ENCODE results near the gene TVP23C. TPM values are rescaled to one million over a fixed set of nuclear protein-coding genes. Genes with fewer than 3 reads are reported as not detected.

The TVP23C gene
- total RNA-seq, 2 experiments from 2014 or later, result 6.5 to 20.3 TPM

- Histone ChIP-seq H3K79me2 (ENCODE audit: insufficient read depth, low read depth, low read length) (no peaks in the 10 kb centered on the region), H3K36me3 (ENCODE audit: insufficient read depth, low read length) (no peaks in the 10 kb centered on the region), H3K4me3 (ENCODE audit: low read depth, low read length, poor library complexity, severe bottlenecking) (no peak overlapping the region), H3K4me2 (ENCODE audit: low read length) (no peak overlapping the region), H3K9me3 (ENCODE audit: low read length) (no peaks in the 10 kb centered on the region), H3K4me1 (ENCODE audit: insufficient read depth, low read length, poor library complexity, severe bottlenecking) (no peaks in the 10 kb centered on the region), H2AFZ (ENCODE audit: low read length) (no peak overlapping the region), H3K9me2 (ENCODE audit: insufficient read depth, low read length) (no peaks in the 10 kb centered on the region), H3K27ac (ENCODE audit: low read depth, low read length, poor library complexity, severe bottlenecking) (no peak overlapping the region), H4K20me1 (ENCODE audit: insufficient read depth, low read length) (no peaks in the 10 kb centered on the region)
- CTCF ChIA-PET (ENCODE audit: unreplicated experiment), result no interaction called here
- POLR2A ChIA-PET, result interaction anchor here (0.7 kb wide), 1 partner anchor 185 kb away, joined by 3 read pairs; no protein-coding TSS in a partner anchor
- intact Hi-C loops (cut with micrococcal nuclease; ENCODE audit: unreplicated experiment), result no loop called here
- BruUV-seq (replicated peaks), result no TSS peak
- no peak for DNase-seq (ENCODE audit: low spot score)
- TF ChIP-seq EZH2phosphoT487 (IDR thresholded peaks at IDR 0.05; ENCODE audit: borderline replicate concordance, low read depth, low read length) (no peak), CTCF (conservative IDR thresholded peaks at IDR 0.05; ENCODE audit: low read length) (no peak)
Observed at GRCh38 chr17:15478845-15479244, 84.4 kb downstream of the TVP23C start.

DNA sequence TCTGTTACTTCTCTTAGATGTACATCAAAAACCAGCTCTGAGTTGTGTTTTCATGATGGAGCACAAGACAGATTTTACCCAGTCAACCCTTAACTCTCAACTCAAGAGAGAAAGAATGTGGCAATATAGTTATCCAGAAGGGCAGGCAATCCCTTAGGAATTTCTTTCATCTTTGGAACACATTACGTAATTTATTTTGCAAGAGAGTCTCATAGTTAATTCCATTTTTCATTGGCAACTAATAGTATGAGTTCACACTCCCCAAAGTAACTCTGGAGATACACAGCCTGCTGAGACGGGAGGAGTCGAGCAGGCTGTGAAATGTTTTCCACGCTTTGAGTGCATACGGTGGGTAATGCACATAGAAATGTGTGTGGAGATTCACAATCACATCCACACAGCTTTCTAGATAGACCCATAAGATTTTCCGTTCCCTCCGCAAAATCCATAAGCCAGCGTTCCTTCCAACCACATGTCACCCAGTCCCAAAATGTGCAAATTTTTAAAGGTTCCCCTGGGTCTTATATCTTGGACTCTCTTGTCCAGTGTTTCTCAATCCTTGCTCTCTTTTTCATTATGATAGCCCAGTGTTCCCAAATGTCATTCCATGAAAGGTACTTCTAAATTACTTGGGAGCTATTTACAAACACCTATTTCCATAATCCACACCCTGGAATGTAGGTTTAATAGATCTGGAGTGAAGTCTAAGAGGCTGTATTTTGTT lies 87.5 kb downstream of the TVP23C start:
- H3K27ac ChIP-seq (ENCODE audit: low read depth, low read length, poor library complexity, severe bottlenecking), result no peak overlapping the region
- H3K9me3 ChIP-seq (ENCODE audit: low read length), result no peaks in the 10 kb centered on the region
- no peak overlapping the region for H2AFZ ChIP-seq (ENCODE audit: low read length)
- H3K36me3 ChIP-seq (ENCODE audit: insufficient read depth, low read length), result no peaks in the 10 kb centered on the region
- CTCF ChIA-PET (ENCODE audit: unreplicated experiment), result no interaction called here
- H3K9me2 ChIP-seq (ENCODE audit: insufficient read depth, low read length), result no peaks in the 10 kb centered on the region
- H3K79me2 ChIP-seq (ENCODE audit: insufficient read depth, low read depth, low read length), result no peaks in the 10 kb centered on the region
- H4K20me1 ChIP-seq (ENCODE audit: insufficient read depth, low read length), result no peaks in the 10 kb centered on the region
- DNase-seq (ENCODE audit: low spot score), result no peak
- no TSS peak for BruUV-seq (replicated peaks)
- intact Hi-C loops (cut with micrococcal nuclease; ENCODE audit: unreplicated experiment), result no loop called here
- H3K4me3 ChIP-seq (ENCODE audit: low read depth, low read length, poor library complexity, severe bottlenecking), result no peak overlapping the region
- TF ChIP-seq CTCF (conservative IDR thresholded peaks at IDR 0.05; ENCODE audit: low read length) (no peak), EZH2phosphoT487 (IDR thresholded peaks at IDR 0.05; ENCODE audit: borderline replicate concordance, low read depth, low read length) (no peak)
- H3K4me1 ChIP-seq (ENCODE audit: insufficient read depth, low read length, poor library complexity, severe bottlenecking), result no peaks in the 10 kb centered on the region
- POLR2A ChIA-PET, result no interaction called here
- H3K4me2 ChIP-seq (ENCODE audit: low read length), result no peak overlapping the region

DNA sequence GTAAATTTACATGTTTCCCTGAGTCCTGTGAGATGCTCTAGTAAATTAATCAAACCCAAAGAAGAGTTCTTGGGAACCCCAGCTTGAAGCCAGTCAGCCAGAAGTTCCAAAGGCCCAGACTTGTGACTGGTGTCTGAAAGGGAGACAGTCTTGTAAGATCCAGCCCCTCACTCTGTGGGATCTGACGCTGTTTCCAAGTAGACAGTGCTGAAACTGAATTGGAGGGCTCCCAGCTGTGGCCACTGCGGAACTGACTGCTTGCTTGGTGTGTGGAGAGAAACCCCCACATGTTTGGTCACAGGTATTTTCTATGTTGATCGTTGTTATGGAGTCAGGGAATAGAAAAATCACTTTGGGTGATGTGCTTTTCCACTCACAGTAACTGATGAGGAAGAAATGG lies 90.4 kb downstream of the TVP23C start:
- H3K4me2 ChIP-seq (ENCODE audit: low read length), result no peak overlapping the region
- POLR2A ChIA-PET, result no interaction called here
- H3K27ac ChIP-seq (ENCODE audit: low read depth, low read length, poor library complexity, severe bottlenecking), result no peak overlapping the region
- BruUV-seq (replicated peaks), result no TSS peak
- DNase-seq (ENCODE audit: low spot score), result no peak
- H3K4me3 ChIP-seq (ENCODE audit: low read depth, low read length, poor library complexity, severe bottlenecking), result no peak overlapping the region
- H3K4me1 ChIP-seq (ENCODE audit: insufficient read depth, low read length, poor library complexity, severe bottlenecking), result no peaks in the 10 kb centered on the region
- H3K36me3 ChIP-seq (ENCODE audit: insufficient read depth, low read length), result no peaks in the 10 kb centered on the region
- no peaks in the 10 kb centered on the region for H3K9me2 ChIP-seq (ENCODE audit: insufficient read depth, low read length)
- TF ChIP-seq CTCF (conservative IDR thresholded peaks at IDR 0.05; ENCODE audit: low read length), result no peak
- TF ChIP-seq EZH2phosphoT487 (IDR thresholded peaks at IDR 0.05; ENCODE audit: borderline replicate concordance, low read depth, low read length), result no peak
- H2AFZ ChIP-seq (ENCODE audit: low read length), result no peak overlapping the region
- H3K79me2 ChIP-seq (ENCODE audit: insufficient read depth, low read depth, low read length), result no peaks in the 10 kb centered on the region
- no peaks in the 10 kb centered on the region for H4K20me1 ChIP-seq (ENCODE audit: insufficient read depth, low read length)
- no peaks in the 10 kb centered on the region for H3K9me3 ChIP-seq (ENCODE audit: low read length)
- CTCF ChIA-PET (ENCODE audit: unreplicated experiment), result no interaction called here
- intact Hi-C loops (cut with micrococcal nuclease; ENCODE audit: unreplicated experiment), result no loop called here
